Neural progenitor cell (in vitro differentiated cells): ENCODE data around the gene PUM2. TPM values are rescaled to one million over a fixed set of nuclear protein-coding genes. Genes with fewer than 3 reads are reported as not detected.

Experiments used
- DNase-seq: peaks from one replicate; pipeline ENCODE4 v3.0.0-alpha.2; 2016; ENCODE audit warnings: low spot score
- H2AFZ ChIP-seq: fragments of 200-600 bp; sonication (generic); replicated peaks from 2 replicates; pipeline ENCODE4 v1.6.1; 2016; ENCODE audit warnings: antibody characterized with exemption
- H3F3A ChIP-seq: fragments of 200-600 bp; sonication (generic); 2 replicates; pipeline ENCODE4 v1.6.1; 2016; ENCODE audit warnings: antibody characterized with exemption, low read depth
- H3K27ac ChIP-seq: fragments of 200-600 bp; sonication (generic); 2 replicates; pipeline ENCODE4 v1.5.1; 2016; ENCODE audit warnings: mild to moderate bottlenecking
- H3K27me3 ChIP-seq: fragments of 200-600 bp; sonication (generic); 2 replicates; pipeline ENCODE4 v1.6.1; 2016; ENCODE audit warnings: mild to moderate bottlenecking, moderate library complexity
- H3K36me3 ChIP-seq: fragments of 200-600 bp; sonication (generic); 2 replicates; pipeline ENCODE4 v1.5.1; 2016
- H3K4me1 ChIP-seq: fragments of 200-600 bp; sonication (generic); 2 replicates; pipeline ENCODE4 v1.6.1; 2016; ENCODE audit warnings: mixed run types
- H3K4me2 ChIP-seq: fragments of 200-600 bp; sonication (generic); 2 replicates; pipeline ENCODE4 v1.6.1; 2016
- H3K4me3 ChIP-seq: fragments of 200-600 bp; sonication (generic); 2 replicates; pipeline ENCODE4 v1.5.1; 2016
- H3K79me2 ChIP-seq: fragments of 200-600 bp; sonication (generic); 2 replicates; pipeline ENCODE4 v1.6.1; 2016; ENCODE audit warnings: low read depth
- H3K9ac ChIP-seq: fragments of 200-600 bp; sonication (generic); 2 replicates; pipeline ENCODE4 v1.6.1; 2016
- H3K9me3 ChIP-seq: fragments of 200-600 bp; sonication (generic); 2 replicates; pipeline ENCODE4 v1.5.1; 2016; ENCODE audit warnings: low read depth
- H4K20me1 ChIP-seq: fragments of 200-600 bp; sonication (generic); 2 replicates; pipeline ENCODE4 v1.6.1; 2016; ENCODE audit warnings: low read depth
- H3K27ac Mint-ChIP-seq: 3 replicates; pipeline ENCODE4 v1.8.0; 2021; ENCODE audit warnings: mixed read lengths
- H3K27me3 Mint-ChIP-seq: 2 replicates; pipeline ENCODE4 v1.8.0; 2022; ENCODE audit warnings: low read depth, mild to moderate bottlenecking, inconsistent platforms, moderate library complexity, mixed read lengths; ENCODE audit not compliant: insufficient read depth
- H3K36me3 Mint-ChIP-seq: 3 replicates; pipeline ENCODE4 v1.8.0; 2021; ENCODE audit warnings: mixed read lengths
- H3K4me1 Mint-ChIP-seq: 3 replicates; pipeline ENCODE4 v1.8.0; 2021; ENCODE audit warnings: mixed read lengths
- H3K4me3 Mint-ChIP-seq: 3 replicates; pipeline ENCODE4 v1.8.0; 2021; ENCODE audit warnings: mild to moderate bottlenecking, moderate library complexity, mixed read lengths
- H3K9me3 Mint-ChIP-seq: 3 replicates; pipeline ENCODE4 v1.8.0; 2020; ENCODE audit warnings: mixed read lengths
- CTCF ChIP-seq: fragments of 200-600 bp; sonication (generic); IDR thresholded peaks from 2 replicates; pipeline ENCODE4 v1.5.1; 2017; ENCODE audit warnings: antibody characterized with exemption, mild to moderate bottlenecking
- EZH2 ChIP-seq: fragments of 200-600 bp; sonication (generic); IDR thresholded peaks from 2 replicates; pipeline ENCODE4 v1.6.1; 2017; ENCODE audit warnings: antibody characterized with exemption, mild to moderate bottlenecking, moderate library complexity
- EZH2phosphoT487 ChIP-seq: fragments of 200-600 bp; sonication (generic); IDR thresholded peaks from 2 replicates; pipeline ENCODE4 v1.6.1; 2017; ENCODE audit warnings: antibody characterized with exemption
- total RNA-seq: library from RNA; depleted of rRNA; stranded (reverse); fragments of >200 nt; gene quantifications from 2 replicates; pipeline ENCODE4 v1.2.3, GENCODE V29; 2015; ENCODE audit warnings: low replicate concordance

The PUM2 gene
- total RNA-seq, 1 donor from 2014 or later = 88.4 TPM

- Mint-ChIP-seq H3K4me3 (no peak overlapping the region), H3K27me3 (peaks cover 15% of the 10 kb centered on the region), H3K9me3 (no peaks in the 10 kb centered on the region), H3K27ac (no peak overlapping the region), H3K36me3 (no peaks in the 10 kb centered on the region), H3K4me1 (no peaks in the 10 kb centered on the region)
- no peak overlapping the region for H3K27ac ChIP-seq
- H3K27me3 ChIP-seq = no peaks in the 10 kb centered on the region
- DNase-seq = no peak
- H3K9me3 ChIP-seq = no peaks in the 10 kb centered on the region
- TF ChIP-seq EZH2 = no peak
- TF ChIP-seq EZH2phosphoT487 = no peak
- TF ChIP-seq CTCF = no peak
- no peak overlapping the region for H3K4me3 ChIP-seq
- no peak overlapping the region for H3K9ac ChIP-seq
- no peaks in the 10 kb centered on the region for H3K79me2 ChIP-seq
- H3F3A ChIP-seq = no peaks in the 10 kb centered on the region
- H3K4me2 ChIP-seq = no peak overlapping the region
- no peaks in the 10 kb centered on the region for H3K36me3 ChIP-seq
- no peaks in the 10 kb centered on the region for H3K4me1 ChIP-seq
- no peak overlapping the region for H2AFZ ChIP-seq
- no peaks in the 10 kb centered on the region for H4K20me1 ChIP-seq
Observed at GRCh38 chr2:20391951-20392699, 41.5 kb upstream of the PUM2 start.

- Mint-ChIP-seq H3K27ac (peak overlapping the region; percentile 33), H3K4me3 (no peak overlapping the region), H3K36me3 (no peaks in the 10 kb centered on the region), H3K9me3 (no peaks in the 10 kb centered on the region), H3K27me3 (peaks cover 17% of the 10 kb centered on the region), H3K4me1 (peaks cover 7% of the 10 kb centered on the region)
- Histone ChIP-seq H3K4me2 (no peak overlapping the region), H3K9me3 (no peaks in the 10 kb centered on the region), H3F3A (no peaks in the 10 kb centered on the region), H4K20me1 (no peaks in the 10 kb centered on the region), H3K27me3 (no peaks in the 10 kb centered on the region), H3K27ac (no peak overlapping the region), H3K79me2 (no peaks in the 10 kb centered on the region), H3K4me1 (no peaks in the 10 kb centered on the region), H3K36me3 (no peaks in the 10 kb centered on the region), H2AFZ (no peak overlapping the region), H3K9ac (no peak overlapping the region), H3K4me3 (no peak overlapping the region)
- no peak for DNase-seq
- TF ChIP-seq EZH2phosphoT487 (no peak), EZH2 (no peak), CTCF (no peak)
Observed at GRCh38 chr2:20390524-20391123, 40.0 kb upstream of the PUM2 start.

GRCh38 chr2:20384953-20385352, 34.3 kb upstream of the PUM2 start:
- peaks cover 26% of the 10 kb centered on the region for H3K4me1 Mint-ChIP-seq
- H3K27ac Mint-ChIP-seq = no peak overlapping the region
- Histone ChIP-seq H4K20me1 (no peaks in the 10 kb centered on the region), H3F3A (peaks cover 9% of the 10 kb centered on the region), H3K4me1 (peaks cover 20% of the 10 kb centered on the region), H3K27me3 (no peaks in the 10 kb centered on the region), H3K9me3 (no peaks in the 10 kb centered on the region), H3K4me3 (no peak overlapping the region), H3K27ac (no peak overlapping the region), H3K36me3 (no peaks in the 10 kb centered on the region), H3K79me2 (no peaks in the 10 kb centered on the region), H3K4me2 (no peak overlapping the region), H3K9ac (no peak overlapping the region), H2AFZ (no peak overlapping the region)
- no peak for TF ChIP-seq CTCF
- TF ChIP-seq EZH2phosphoT487 = no peak
- TF ChIP-seq EZH2 = no peak
- no peak overlapping the region for H3K4me3 Mint-ChIP-seq
- no peaks in the 10 kb centered on the region for H3K36me3 Mint-ChIP-seq
- H3K27me3 Mint-ChIP-seq = peaks cover 18% of the 10 kb centered on the region
- DNase-seq = no peak
- no peaks in the 10 kb centered on the region for H3K9me3 Mint-ChIP-seq
